Measurements from ENCODE around the gene AMACR.

- TF ChIP-seq CTCF (IDR thresholded peaks at IDR 0.05 in 8 of 11, conservative IDR thresholded peaks at IDR 0.05 in 3 of 11) (no peak), POLR2AphosphoS5 (IDR thresholded peaks at IDR 0.05) (no peak), POLR2A (IDR thresholded peaks at IDR 0.05) (no peak)
Observed at GRCh38 chr5:34055667-34056066, 47.8 kb upstream of the AMACR start.
